Endothelial cell of umbilical vein (primary cell): ENCODE results near the gene SGSM2. TPM values are rescaled to one million over a fixed set of nuclear protein-coding genes. Genes with fewer than 3 reads are reported as not detected.

Source experiments
- BruUV-seq: library from RNA; stranded (reverse); fragments of 400-500 nt; replicated peaks from 2 replicates; lab custom pipeline; 2021; lab: Mats Ljungman, UMichigan
- CTCF ChIA-PET: fragments of 300-600, 350-600 bp; sonication (Branson Sonifier 250); formaldehyde crosslinking; loops from one replicate; lab custom pipeline; 2021; ENCODE audit warnings: antibody characterized with exemption, inconsistent platforms; lab: Charles Lee
- POLR2A ChIA-PET: fragments of 300-600, 350-600 bp; sonication (Branson Sonifier 250); formaldehyde crosslinking; loops from one replicate; lab custom pipeline; 2021; ENCODE audit warnings: antibody characterized with exemption, inconsistent platforms; lab: Charles Lee
- DNase-seq: peaks from one replicate; pipeline ENCODE4 v3.0.0-alpha.2; 2011; ENCODE audit warnings: low read depth, low spot score
- FAIRE-seq: peaks from 2 replicates; lab custom pipeline; 2011; peaks lifted over from hg19 to GRCh38; lab: Jason Lieb, UNC
- H2AFZ ChIP-seq: 2 replicates; pipeline ENCODE4 v1.6.0; 2012; ENCODE audit warnings: low read depth, low read length, control low read depth, inconsistent platforms
- H3K27ac ChIP-seq: 2 replicates; pipeline ENCODE4 v1.5.1; 2011; ENCODE audit warnings: low read depth, mild to moderate bottlenecking, control low read depth, low read length, moderate library complexity; ENCODE audit not compliant: insufficient read depth
- H3K27me3 ChIP-seq, 2 experiments: 2 replicates each; pipeline versions ENCODE4 v1.6.0 to v1.6.1; 2011; ENCODE audit warnings: low read length in 2 of 2, mixed read lengths in 1 of 2; ENCODE audit not compliant: control insufficient read depth in 2 of 2, insufficient read depth in 2 of 2
- H3K36me3 ChIP-seq, 2 experiments: 2 replicates in 1 of 2; 3 replicates in 1 of 2; pipeline ENCODE4 v1.5.1; 2011; ENCODE audit warnings: low read length in 2 of 2, mild to moderate bottlenecking in 1 of 2, moderate library complexity in 1 of 2; ENCODE audit not compliant: control insufficient read depth in 2 of 2, insufficient read depth in 2 of 2; ENCODE audit errors: extremely low read depth in 1 of 2
- H3K4me1 ChIP-seq: 3 replicates; pipeline ENCODE4 v1.5.1; 2011; ENCODE audit warnings: mild to moderate bottlenecking, low read length; ENCODE audit not compliant: control insufficient read depth, insufficient read depth; ENCODE audit errors: extremely low read depth
- H3K4me2 ChIP-seq: 2 replicates; pipeline ENCODE4 v1.6.1; 2011; ENCODE audit warnings: low read length, control low read depth, mixed read lengths; ENCODE audit not compliant: insufficient read depth
- H3K4me3 ChIP-seq, 3 experiments: fragments of 200-600 bp in 1 of 3; sonication (generic), shearing (Covaris generic) in 1 of 3; replicated peaks in 1 of 3; 2 replicates each; pipeline ENCODE4 v1.5.1; 2011 to 2016; ENCODE audit warnings: control low read depth in 3 of 3, low read length in 3 of 3, mild to moderate bottlenecking in 2 of 3, inconsistent platforms in 1 of 3, low read depth in 1 of 3, moderate library complexity in 1 of 3; ENCODE audit not compliant: insufficient read depth in 1 of 3
- H3K79me2 ChIP-seq: 2 replicates; pipeline ENCODE4 v1.6.0; 2012; ENCODE audit warnings: low read length, inconsistent platforms; ENCODE audit not compliant: control insufficient read depth, insufficient read depth
- H3K9ac ChIP-seq: replicated peaks from 2 replicates; pipeline ENCODE3; 2011; ENCODE audit warnings: low read length, control low read depth; ENCODE audit not compliant: insufficient read depth; ENCODE audit errors: extremely low read depth
- H3K9me1 ChIP-seq: replicated peaks from 3 replicates; pipeline ENCODE4 v1.6.0; 2011; ENCODE audit warnings: mild to moderate bottlenecking, low read length; ENCODE audit not compliant: control insufficient read depth, insufficient read depth; ENCODE audit errors: extremely low read depth
- H3K9me3 ChIP-seq: replicated peaks from 2 replicates; pipeline ENCODE4 v1.5.1; 2012; ENCODE audit warnings: low read length, inconsistent platforms; ENCODE audit not compliant: control insufficient read depth, insufficient read depth
- H4K20me1 ChIP-seq: replicated peaks from 2 replicates; pipeline ENCODE3; 2011; ENCODE audit warnings: mild to moderate bottlenecking, low read length; ENCODE audit not compliant: control insufficient read depth, insufficient read depth; ENCODE audit errors: extremely low read depth
- CTCF ChIP-seq, 2 donors: IDR thresholded peaks; 1 replicate in 1 of 2; 2 replicates in 1 of 2; pipeline ENCODE4 v1.5.1; 2011; ENCODE audit warnings: low read length in 2 of 2, mild to moderate bottlenecking in 2 of 2, moderate library complexity in 2 of 2, control low read depth in 1 of 2, inconsistent platforms in 1 of 2, low read depth in 1 of 2; ENCODE audit not compliant: insufficient read depth in 1 of 2; ENCODE audit errors: extremely low read depth in 1 of 2
- EZH2 ChIP-seq: IDR thresholded peaks from 2 replicates; pipeline ENCODE4 v1.6.1; 2012; ENCODE audit warnings: borderline replicate concordance, low read depth, mild to moderate bottlenecking, moderate library complexity, low read length, inconsistent platforms; ENCODE audit not compliant: severe bottlenecking
- FOS ChIP-seq: IDR thresholded peaks from 2 replicates; pipeline ENCODE4 v1.6.1; 2011; ENCODE audit warnings: mild to moderate bottlenecking, low read length, moderate library complexity, borderline replicate concordance; ENCODE audit not compliant: insufficient read depth
- GATA2 ChIP-seq: IDR thresholded peaks from 2 replicates; pipeline ENCODE4 v1.7.0; 2011; ENCODE audit warnings: low read depth, mild to moderate bottlenecking, moderate library complexity, mixed read lengths, low read length; ENCODE audit not compliant: insufficient read length, insufficient read depth
- JUN ChIP-seq: IDR thresholded peaks from 2 replicates; pipeline ENCODE4 v1.6.1; 2011; ENCODE audit warnings: borderline replicate concordance, low read depth; ENCODE audit not compliant: insufficient read length, insufficient read depth
- MAX ChIP-seq: IDR thresholded peaks from 2 replicates; pipeline ENCODE4 v1.6.1; 2011; ENCODE audit not compliant: insufficient read depth, insufficient read length
- MYC ChIP-seq: IDR thresholded peaks from one replicate; pipeline ENCODE4 v1.6.1; 2011; ENCODE audit warnings: mild to moderate bottlenecking, low read depth, low read length
- POLR2A ChIP-seq: IDR thresholded peaks from 2 replicates; pipeline ENCODE4 v1.6.1; 2012; ENCODE audit warnings: low read depth, mild to moderate bottlenecking, control low read depth, low read length
- POLR2AphosphoS5 ChIP-seq: IDR thresholded peaks from 2 replicates; pipeline ENCODE4 v1.6.1; 2012; ENCODE audit warnings: low read depth, mild to moderate bottlenecking, control low read depth, low read length, moderate library complexity; ENCODE audit not compliant: insufficient read depth
- dilution Hi-C: fragments of 300-500 bp; cut with MboI; formaldehyde crosslinking; loops from one replicate; pipeline ENCODE4 v1.15.0; 2019; ENCODE audit warnings: low sequenced_read_pairs; ENCODE audit not compliant: extremely low pct_ligation_motif_present
- intact Hi-C: fragments of 100-400 bp; cut with micrococcal nuclease; formaldehyde crosslinking; loops from one replicate; pipeline ENCODE4 v1.10.0; 2022
- polyA plus RNA-seq, 4 experiments: library from polyadenylated mRNA; depleted of rRNA in 3 of 4; stranded (reverse) in 3 of 4; unstranded in 1 of 4; fragments of >200 nt; gene quantifications; 2 replicates each; pipeline versions ENCODE4 v1.2.1 to v1.2.3, GENCODE V29; 2011 to 2012; ENCODE audit warnings: missing spikeins in 1 of 4
- total RNA-seq: library from RNA; stranded (reverse); gene quantifications from 2 replicates; pipeline ENCODE4 v1.2.3, GENCODE V29; 2021

Gene SGSM2
- total and polyA plus RNA-seq, 2 donors (not counting 3 experiments of a cell fraction or from before 2014, with no cell fraction given): 61.6 to 94.5 TPM

GRCh38 chr17:2394775-2395201, 57.5 kb downstream of the SGSM2 start:
- Histone ChIP-seq H3K9ac (no peak overlapping the region), H2AFZ (no peak overlapping the region), H3K4me3 (no peak overlapping the region), H4K20me1 (no peaks in the 10 kb centered on the region), H3K4me1 (peaks cover 45% of the 10 kb centered on the region), H3K9me3 (no peaks in the 10 kb centered on the region), H3K36me3 (no peaks in the 10 kb centered on the region), H3K9me1 (no peaks in the 10 kb centered on the region), H3K27me3 (no peaks in the 10 kb centered on the region), H3K4me2 (no peak overlapping the region), H3K79me2 (peaks cover 24% of the 10 kb centered on the region), H3K27ac (no peak overlapping the region)
- intact Hi-C loops (loop anchor here (5.0 kb wide), 1 partner anchor 677 kb away; no protein-coding TSS in a partner anchor), dilution Hi-C loops (no loop called here)
- CTCF ChIA-PET: interaction anchor here (3.1 kb wide), 1 partner anchor 12 kb away, joined by 48 read pairs; no protein-coding TSS in a partner anchor
- POLR2A ChIA-PET: no interaction called here
- no peak for FAIRE-seq
- TF ChIP-seq MYC (no peak), GATA2 (no peak), EZH2 (no peak), FOS (no peak), JUN (no peak), POLR2AphosphoS5 (no peak), CTCF (IDR thresholded peaks at IDR 0.05; ENCODE audit: extremely low read depth in 1 of 2, insufficient read depth in 1 of 2, low read depth in 1 of 2, low read length in 2 of 2) (no peak), POLR2A (no peak), MAX (no peak)
- no peak for DNase-seq
- BruUV-seq: no TSS peak
